Parathyroid adenoma (tissue), 2 donors: ENCODE data around the gene SLC17A1.

ENCODE experiments used
- H2AFZ ChIP-seq: fragments of 300-600 bp; sonication (generic); one replicate; pipeline ENCODE4 v1.7.0; 2017; ENCODE audit warnings: antibody characterized with exemption, mild to moderate bottlenecking
- H3K27ac ChIP-seq: fragments of 300-600 bp; sonication (generic); one replicate; pipeline ENCODE4 v1.7.0; 2017
- H3K27me3 ChIP-seq: fragments of 300-600 bp; sonication (generic); one replicate; pipeline ENCODE4 v1.7.0; 2017; ENCODE audit warnings: low read length; ENCODE audit not compliant: control insufficient read depth, insufficient read depth
- H3K36me3 ChIP-seq: fragments of 300-600 bp; sonication (generic); one replicate; pipeline ENCODE4 v1.7.0; 2017; ENCODE audit warnings: low read length; ENCODE audit not compliant: control insufficient read depth, insufficient read depth
- H3K4me1 ChIP-seq: fragments of 300-600 bp; sonication (generic); one replicate; pipeline ENCODE4 v1.7.0; 2017; ENCODE audit warnings: control low read depth
- H3K4me2 ChIP-seq: fragments of 300-600 bp; sonication (generic); one replicate; pipeline ENCODE4 v1.7.0; 2017; ENCODE audit warnings: low read length
- H3K4me3 ChIP-seq: fragments of 300-600 bp; sonication (generic); one replicate; pipeline ENCODE4 v1.7.0; 2017; ENCODE audit warnings: low read depth, low read length
- H3K79me2 ChIP-seq: fragments of 300-600 bp; sonication (generic); one replicate; pipeline ENCODE4 v1.7.0; 2017; ENCODE audit warnings: control low read depth
- H3K9ac ChIP-seq: fragments of 300-600 bp; sonication (generic); one replicate; pipeline ENCODE4 v1.7.0; 2017; ENCODE audit warnings: mild to moderate bottlenecking
- H3K9me3 ChIP-seq: fragments of 300-600 bp; sonication (generic); one replicate; pipeline ENCODE4 v1.7.0; 2017; ENCODE audit warnings: low read length; ENCODE audit not compliant: control insufficient read depth
- CTCF ChIP-seq: fragments of 300-600 bp; sonication (generic); IDR thresholded peaks from one replicate; pipeline ENCODE4 v1.7.0; 2017; ENCODE audit warnings: antibody characterized with exemption, mild to moderate bottlenecking
- donor health status: primary hyperparathyroidism.

Gene SLC17A1

GRCh38 chr6:25851961-25852360, 20.1 kb upstream of the SLC17A1 start:
- no peaks in the 10 kb centered on the region for H3K79me2 ChIP-seq
- H3K27ac ChIP-seq, result no peak overlapping the region
- no peak overlapping the region for H3K4me2 ChIP-seq
- no peak overlapping the region for H2AFZ ChIP-seq
- H3K9me3 ChIP-seq, result no peaks in the 10 kb centered on the region
- H3K9ac ChIP-seq, result no peak overlapping the region
- no peaks in the 10 kb centered on the region for H3K27me3 ChIP-seq
- H3K36me3 ChIP-seq, result no peaks in the 10 kb centered on the region
- no peaks in the 10 kb centered on the region for H3K4me1 ChIP-seq
- H3K4me3 ChIP-seq, result no peak overlapping the region
- no peak for TF ChIP-seq CTCF

GRCh38 chr6:25844518-25844917, 12.7 kb upstream of the SLC17A1 start:
- Histone ChIP-seq H3K4me3 (no peak overlapping the region), H2AFZ (no peak overlapping the region), H3K4me2 (no peak overlapping the region), H3K9ac (no peak overlapping the region), H3K79me2 (no peaks in the 10 kb centered on the region), H3K27me3 (no peaks in the 10 kb centered on the region), H3K4me1 (no peaks in the 10 kb centered on the region), H3K36me3 (no peaks in the 10 kb centered on the region), H3K27ac (no peak overlapping the region), H3K9me3 (no peaks in the 10 kb centered on the region)
- no peak for TF ChIP-seq CTCF

GRCh38 chr6:25842526-25842925, 10.7 kb upstream of the SLC17A1 start:
- no peaks in the 10 kb centered on the region for H3K36me3 ChIP-seq
- H3K4me2 ChIP-seq, result no peak overlapping the region
- H2AFZ ChIP-seq, result no peak overlapping the region
- H3K9me3 ChIP-seq, result no peaks in the 10 kb centered on the region
- H3K9ac ChIP-seq, result no peak overlapping the region
- H3K79me2 ChIP-seq, result no peaks in the 10 kb centered on the region
- no peak overlapping the region for H3K27ac ChIP-seq
- H3K4me1 ChIP-seq, result no peaks in the 10 kb centered on the region
- no peak for TF ChIP-seq CTCF
- no peak overlapping the region for H3K4me3 ChIP-seq
- no peaks in the 10 kb centered on the region for H3K27me3 ChIP-seq

- Histone ChIP-seq H3K27me3 (no peaks in the 10 kb centered on the region), H3K4me3 (no peak overlapping the region), H3K79me2 (no peaks in the 10 kb centered on the region), H3K9ac (no peak overlapping the region), H3K4me2 (no peak overlapping the region), H3K27ac (no peak overlapping the region), H2AFZ (no peak overlapping the region), H3K36me3 (no peaks in the 10 kb centered on the region), H3K9me3 (no peaks in the 10 kb centered on the region), H3K4me1 (no peaks in the 10 kb centered on the region)
- TF ChIP-seq CTCF, result no peak
These were observed 3.8 kb upstream of the SLC17A1 start for GRCh38 chr6:25835442-25836283.

GRCh38 chr6:25834950-25835349, 3.1 kb upstream of the SLC17A1 start:
- no peak for TF ChIP-seq CTCF
- Histone ChIP-seq H3K36me3 (no peaks in the 10 kb centered on the region), H3K27ac (no peak overlapping the region), H3K4me2 (no peak overlapping the region), H3K9ac (no peak overlapping the region), H3K27me3 (no peaks in the 10 kb centered on the region), H3K4me1 (no peaks in the 10 kb centered on the region), H3K4me3 (no peak overlapping the region), H2AFZ (no peak overlapping the region), H3K9me3 (no peaks in the 10 kb centered on the region), H3K79me2 (no peaks in the 10 kb centered on the region)
